NCI-H2081 (cell line): ENCODE measurements around the gene TLR6.
"Not testable (repeated sequence)": the region's sequence is repeated elsewhere in the genome, so short reads cannot be mapped to it uniquely, and the experiment has no call there.

ENCODE experiments used
- DNase-seq, 2 experiments: peaks; one replicate each; lab custom pipeline; 2025; lab: John Stamatoyannopoulos, UW

TLR6 gene

DNA sequence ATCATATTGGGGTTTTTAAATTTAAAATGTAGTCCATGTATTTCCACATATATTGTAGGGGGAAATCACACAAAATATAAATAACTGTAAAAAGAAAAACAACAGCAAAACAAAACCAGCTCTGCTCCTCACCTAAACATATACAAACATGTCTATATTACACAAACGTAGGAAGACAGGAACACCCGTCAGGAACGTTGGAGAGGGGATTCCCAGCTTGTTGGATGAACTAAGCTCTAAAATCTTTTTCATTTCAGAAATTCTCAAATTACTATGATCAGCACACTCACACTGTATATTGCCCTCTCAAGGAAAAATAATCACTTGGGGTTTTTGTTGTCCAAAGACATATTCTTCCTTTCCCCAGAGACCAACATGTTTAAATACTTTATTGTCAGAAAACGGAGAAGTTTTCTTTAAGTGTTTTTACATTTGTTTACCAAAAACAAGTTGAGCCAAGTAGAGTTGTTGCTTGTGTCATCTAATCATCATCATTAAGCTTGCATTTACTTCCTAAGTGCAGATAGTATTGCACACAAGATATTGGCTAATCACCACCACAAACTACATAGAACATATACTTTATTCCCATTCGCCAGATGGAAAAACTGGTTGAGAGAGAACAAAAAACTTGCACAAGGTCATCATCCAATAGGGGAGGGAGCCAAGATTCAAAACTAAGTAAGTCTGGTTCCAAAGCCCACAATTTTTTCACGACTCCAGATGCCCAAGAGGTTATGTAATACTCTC, 71.4 kb downstream of the TLR6 start:
- no peak for DNase-seq

DNA sequence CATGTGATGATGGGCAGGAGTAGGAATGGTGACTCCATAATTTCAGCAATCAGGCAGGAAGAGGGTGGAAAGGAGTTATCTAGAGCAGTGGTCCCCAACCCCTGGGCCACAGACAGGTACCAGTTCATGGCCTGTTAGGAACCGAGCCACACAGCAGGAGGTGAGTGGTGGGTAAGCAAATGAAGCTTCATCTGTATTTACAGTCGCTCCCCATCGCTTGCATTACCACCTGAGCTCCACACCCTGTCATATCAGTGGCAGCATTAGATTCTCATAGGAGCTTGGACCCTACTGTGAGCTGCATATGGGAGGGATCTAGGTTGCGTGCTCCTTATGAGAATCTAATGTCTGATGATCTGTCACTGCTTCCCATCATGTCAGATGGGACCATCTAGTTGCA, 72.5 kb downstream of the TLR6 start:
- no peak for DNase-seq

DNA sequence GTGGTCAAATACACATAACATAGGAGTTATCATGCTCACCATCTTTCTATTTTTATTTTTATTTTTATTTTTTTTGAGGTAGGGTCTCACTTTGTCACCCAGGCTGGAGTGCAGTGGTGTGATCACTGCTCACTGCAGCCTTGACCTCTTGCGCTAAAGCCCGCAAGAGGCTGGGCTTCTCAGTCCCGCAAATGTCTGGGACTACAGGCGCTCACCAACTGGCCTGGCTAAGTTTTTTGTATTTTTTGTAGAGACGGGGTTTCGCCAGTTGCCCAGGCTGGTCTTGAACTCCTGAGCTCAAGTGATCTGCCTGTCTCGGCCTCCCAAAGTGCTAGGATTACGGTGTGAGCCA, 73.5 kb downstream of the TLR6 start:
- no peak for DNase-seq

DNA sequence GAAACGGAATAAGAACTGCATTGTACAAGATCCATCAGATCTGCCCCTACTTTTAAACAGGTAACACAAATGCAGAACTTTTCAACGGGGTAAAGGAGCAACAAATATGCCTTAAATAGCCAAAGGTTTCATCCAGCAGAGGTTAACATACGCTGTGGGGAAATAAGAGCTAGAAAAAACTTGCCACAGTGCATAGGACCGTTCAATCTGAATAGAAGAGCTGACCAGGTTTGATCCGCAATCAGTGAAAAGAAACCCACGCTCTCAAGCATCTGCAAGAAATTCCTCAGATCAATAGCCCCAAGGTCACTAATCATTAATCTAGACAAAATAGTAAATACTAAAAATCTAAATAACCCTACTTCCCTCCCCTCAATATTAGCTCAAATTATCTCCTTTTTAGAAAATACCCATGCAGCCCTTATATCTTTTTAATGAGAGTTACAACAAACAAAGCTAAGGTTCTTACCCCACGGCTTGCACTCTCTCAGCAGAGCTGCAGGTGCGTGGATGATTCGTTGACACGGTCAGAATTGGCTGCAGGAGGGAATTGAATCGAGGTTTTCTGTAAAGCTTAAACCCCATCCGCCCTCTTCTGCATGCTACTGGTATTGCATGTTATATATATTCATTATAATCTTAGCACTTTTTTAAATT, 74.0 kb downstream of the TLR6 start, which contains the start of gene TLR10:
Gene TLR10 (minus strand): TSS at position 539 of the 657 bp plus-strand sequence. CDS start 7,400 bp downstream, outside the sequence.
- peak; percentile 39 to 71 for DNase-seq

DNA sequence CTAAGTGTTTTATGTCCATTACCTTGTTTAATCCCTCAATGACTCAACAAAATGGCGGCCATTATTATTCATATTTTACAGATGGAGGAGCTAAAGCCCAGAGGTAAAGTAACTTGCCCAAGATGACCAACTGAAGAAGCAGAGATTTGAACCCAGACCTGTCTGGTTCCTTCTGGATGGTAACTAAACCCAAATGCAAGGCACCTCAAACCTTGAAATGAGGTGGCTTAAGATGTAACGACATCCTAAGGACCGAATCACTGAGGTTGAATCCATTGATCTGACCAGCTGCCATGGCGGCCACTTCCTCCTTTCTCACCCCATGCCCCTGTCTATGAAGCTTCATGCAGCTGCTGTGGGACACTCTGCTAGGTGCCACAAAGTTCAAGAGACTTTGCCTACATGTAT, 74.8 kb downstream of the TLR6 start:
- DNase-seq = no peak

DNA sequence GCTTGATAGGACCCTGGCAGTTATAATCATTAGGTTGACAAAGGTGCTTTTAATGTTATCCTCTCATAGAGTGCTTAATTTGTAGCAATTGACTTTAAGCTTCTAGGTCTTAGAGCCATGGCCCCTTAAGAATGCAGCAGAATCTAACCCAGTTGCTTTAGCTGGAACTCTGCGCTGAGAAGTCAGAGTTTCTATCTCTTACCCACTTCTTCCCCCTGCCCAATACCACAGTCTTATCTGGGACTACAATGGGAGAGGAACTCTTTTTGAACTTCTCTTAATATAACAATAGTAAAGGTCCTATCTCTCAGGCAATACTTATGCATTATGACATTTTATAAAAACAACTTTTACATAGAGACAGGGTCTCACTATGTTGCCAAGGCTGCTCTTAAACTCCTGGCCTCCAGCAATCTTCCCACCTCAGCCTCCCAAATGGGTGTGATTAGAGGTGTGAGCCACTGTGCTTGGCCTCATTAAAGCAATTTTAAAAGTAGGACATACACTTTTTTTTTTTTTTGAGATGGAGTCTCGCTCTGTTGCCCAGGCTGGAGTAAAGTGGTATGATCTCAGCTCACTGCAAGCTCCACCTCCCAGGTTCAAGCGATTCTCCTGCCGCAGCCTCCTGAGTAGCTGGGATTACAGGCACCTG, 75.7 kb downstream of the TLR6 start:
- DNase-seq = no peak

DNA sequence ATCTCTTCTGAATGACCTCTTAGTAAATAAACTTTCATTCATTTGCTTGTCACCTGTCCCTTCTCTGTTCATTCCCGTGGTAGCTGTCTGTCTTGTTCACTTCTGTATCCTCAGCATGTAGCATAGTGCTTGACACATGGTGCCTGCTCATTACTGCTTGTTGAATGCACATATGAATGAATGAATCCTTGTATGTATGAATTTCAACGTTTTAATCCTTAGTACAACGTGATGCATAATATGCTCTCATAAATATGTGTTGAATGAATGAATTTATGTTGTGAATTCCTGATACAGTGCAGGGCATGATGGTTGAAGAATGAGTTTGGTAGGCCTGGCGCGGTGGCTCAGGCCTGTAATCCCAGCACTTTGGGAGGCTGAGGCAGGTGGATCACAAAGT, 76.8 kb downstream of the TLR6 start:
- DNase-seq = no peak

DNA sequence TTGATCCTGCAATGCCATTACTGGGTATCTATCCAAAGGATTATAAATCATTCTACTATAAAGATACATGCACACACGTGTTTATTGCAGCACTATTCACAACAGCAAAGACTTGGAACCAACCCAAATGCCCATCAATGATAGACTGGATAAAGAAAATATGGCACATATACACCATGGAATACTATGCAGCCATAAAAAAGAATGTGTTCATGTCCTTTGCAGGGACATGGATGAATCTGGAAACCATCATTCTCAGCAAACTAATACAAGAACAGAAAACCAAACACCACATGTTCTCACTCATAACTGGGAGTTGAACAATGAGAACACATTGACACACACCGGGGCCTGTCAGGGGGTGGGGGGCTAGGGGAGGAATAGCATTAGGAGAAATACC, 78.7 kb downstream of the TLR6 start:
- not testable (repeated sequence) for DNase-seq

DNA sequence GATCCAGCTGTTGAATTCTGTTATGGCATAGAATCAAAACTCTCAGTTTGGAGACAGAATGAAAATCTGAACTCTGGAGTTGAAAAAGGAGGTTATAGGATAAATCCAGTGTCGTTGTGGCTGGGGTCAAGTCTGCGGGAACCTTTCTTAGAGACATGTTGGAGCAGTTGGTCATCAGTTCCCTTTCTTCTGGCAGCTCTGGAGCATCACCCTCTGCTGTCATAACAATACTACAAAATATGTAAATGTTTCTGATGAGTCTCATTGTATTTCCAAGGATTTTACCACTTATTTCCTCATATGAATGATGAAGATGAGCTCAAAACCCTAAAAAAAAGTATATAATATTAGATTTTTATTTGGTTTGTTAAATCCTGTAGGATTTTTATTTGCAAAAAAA, 81.3 kb downstream of the TLR6 start:
- no peak for DNase-seq

DNA sequence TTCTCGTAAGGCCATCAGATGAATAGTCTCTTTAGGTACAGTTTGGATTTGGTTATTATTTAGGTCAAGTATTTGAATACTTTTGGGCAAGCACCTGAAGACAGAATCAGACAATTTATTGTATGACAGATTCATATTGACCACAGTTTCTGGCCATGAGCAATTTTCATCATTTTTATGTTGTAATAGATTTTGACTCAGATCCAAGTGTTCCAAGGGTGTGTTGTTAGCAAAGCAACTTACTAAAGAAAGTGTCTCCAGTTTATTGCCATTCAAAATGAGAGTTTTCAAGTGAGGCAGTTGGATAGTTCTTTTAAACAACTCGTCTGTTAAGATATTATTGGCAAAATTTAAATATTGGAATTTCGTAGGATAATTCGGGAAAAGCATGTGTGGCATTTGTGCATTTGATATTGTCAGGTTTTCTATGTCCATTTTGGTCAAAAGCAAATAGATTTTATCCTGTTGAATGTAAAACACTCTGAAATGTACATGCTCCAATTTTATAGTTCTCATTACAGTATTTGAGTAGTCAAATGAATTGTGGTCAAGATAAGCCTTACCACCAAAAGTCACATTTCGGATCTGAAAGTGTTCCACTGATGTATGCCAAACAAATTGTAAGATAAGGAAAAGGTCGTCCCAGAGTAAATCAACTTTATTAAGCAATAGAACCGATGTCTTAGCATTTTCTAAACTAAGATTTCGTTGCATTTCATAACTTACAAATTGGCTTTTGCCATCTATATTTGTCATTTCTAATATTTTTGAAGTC, 82.2 kb downstream of the TLR6 start:
- no peak for DNase-seq
